NCI-H128 (cell line): ENCODE results near the gene PRKCD.

Experiments
- DNase-seq: peaks from one replicate; lab custom pipeline; 2025; ENCODE audit not compliant: unreplicated experiment; lab: John Stamatoyannopoulos, UW

Gene PRKCD

GRCh38 chr3:53154881-53155285, 6.1 kb upstream of the PRKCD start:
- no peak for DNase-seq

GRCh38 chr3:53155760-53156159, 5.2 kb upstream of the PRKCD start:
- DNase-seq, result no peak

- DNase-seq, result no peak
Measured at GRCh38 chr3:53156368-53156834, 4.6 kb upstream of the PRKCD start.

- no peak for DNase-seq
Measured at GRCh38 chr3:53157974-53158580, 2.9 kb upstream of the PRKCD start.

- no peak for DNase-seq
Measured at GRCh38 chr3:53158765-53159155, 2.2 kb upstream of the PRKCD start.

GRCh38 chr3:53159156-53160060, 1.6 kb upstream of the PRKCD start:
- no peak for DNase-seq

GRCh38 chr3:53160061-53160659, 849 bp upstream of the PRKCD start:
- no peak for DNase-seq

- no peak for DNase-seq
Measured at GRCh38 chr3:53161450-53161819, 426 bp downstream of the PRKCD start.

GRCh38 chr3:53161820-53162671, 1.0 kb downstream of the PRKCD start:
- DNase-seq, result no peak

- no peak for DNase-seq
Measured at GRCh38 chr3:53162672-53163443, 1.8 kb downstream of the PRKCD start.

- DNase-seq, result no peak
Measured at GRCh38 chr3:53163444-53164387, 2.7 kb downstream of the PRKCD start.

- DNase-seq, result no peak
Measured at GRCh38 chr3:53164911-53165310, 3.9 kb downstream of the PRKCD start.

GRCh38 chr3:53166206-53166605, 5.2 kb downstream of the PRKCD start:
- no peak for DNase-seq

GRCh38 chr3:53166781-53167291, 5.8 kb downstream of the PRKCD start:
- DNase-seq, result no peak

GRCh38 chr3:53167418-53168174, 6.6 kb downstream of the PRKCD start:
- no peak for DNase-seq

GRCh38 chr3:53168175-53168923, 7.3 kb downstream of the PRKCD start:
- no peak for DNase-seq

- no peak for DNase-seq
Measured at GRCh38 chr3:53169045-53169831, 8.2 kb downstream of the PRKCD start.
